GM23248 (cell line): ENCODE measurements around the gene EOLA1.
"Not testable (repeated sequence)": the region's sequence is repeated elsewhere in the genome, so short reads cannot be mapped to it uniquely, and the experiment has no call there.

ENCODE experiments used
- EZH2 ChIP-seq: fragments of 200-600 bp; sonication (generic); IDR thresholded peaks from 2 replicates; pipeline ENCODE4 v1.6.1; 2018; ENCODE audit warnings: antibody characterized with exemption, mild to moderate bottlenecking; ENCODE audit not compliant: insufficient read depth, poor library complexity, severe bottlenecking
- EZH2phosphoT487 ChIP-seq: fragments of 200-600 bp; sonication (generic); IDR thresholded peaks from 2 replicates; pipeline ENCODE4 v1.6.1; 2018; ENCODE audit warnings: antibody characterized with exemption, moderate library complexity, mild to moderate bottlenecking, low read depth; ENCODE audit not compliant: insufficient read depth

- not testable (repeated sequence) for TF ChIP-seq EZH2, EZH2phosphoT487
Observed at GRCh38 chrX:149547782-149548181, 7.0 kb downstream of the EOLA1 start.
